Spleen (tissue), 11 donors: ENCODE data around the gene MTA1. TPM values are rescaled to one million over a fixed set of nuclear protein-coding genes. Genes with fewer than 3 reads are reported as not detected.

Experiments
- DNase-seq: peaks from one replicate; pipeline ENCODE4 v3.0.0-alpha.2; 2020
- H3K27ac ChIP-seq, 8 donors: fragments of 200-600 bp; sonication (generic) in 7 of 8; 1 replicate in 4 of 8; 2 replicates in 4 of 8; pipeline versions ENCODE4 v1.5.0 to v1.8.0; 2016 to 2021; ENCODE audit warnings: inconsistent platforms in 4 of 8, mild to moderate bottlenecking in 4 of 8, moderate library complexity in 1 of 8
- H3K27me3 ChIP-seq, 7 donors: fragments of 200-600 bp; sonication (generic) in 6 of 7; replicated peaks in 1 of 7; 1 replicate in 4 of 7; 2 replicates in 3 of 7; pipeline versions ENCODE4 v1.5.0 to v1.8.0; 2016 to 2021; ENCODE audit warnings: inconsistent platforms in 3 of 7, mild to moderate bottlenecking in 1 of 7
- H3K36me3 ChIP-seq, 6 donors: fragments of 200-600 bp; sonication (generic) in 5 of 6; 1 replicate in 4 of 6; 2 replicates in 2 of 6; pipeline versions ENCODE4 v1.5.0 to v1.8.0; 2016 to 2021; ENCODE audit warnings: inconsistent platforms in 2 of 6
- H3K4me1 ChIP-seq, 6 donors: fragments of 200-600 bp; sonication (generic) in 5 of 6; 1 replicate in 3 of 6; 2 replicates in 3 of 6; pipeline versions ENCODE4 v1.5.0 to v1.8.0; 2016 to 2021; ENCODE audit warnings: inconsistent platforms in 3 of 6
- H3K4me3 ChIP-seq, 8 donors: fragments of 200-600 bp; sonication (generic) in 7 of 8; 1 replicate in 4 of 8; 2 replicates in 4 of 8; pipeline versions ENCODE4 v1.5.0 to v1.8.0; 2016 to 2021; ENCODE audit warnings: inconsistent platforms in 4 of 8, mild to moderate bottlenecking in 4 of 8, moderate library complexity in 2 of 8
- H3K9me3 ChIP-seq, 8 donors: fragments of 200-600 bp; sonication (generic) in 7 of 8; 1 replicate in 4 of 8; 2 replicates in 4 of 8; pipeline versions ENCODE4 v1.5.0 to v1.8.0; 2016 to 2021; ENCODE audit warnings: inconsistent platforms in 4 of 8
- CTCF ChIP-seq, 11 experiments: fragments of 200-600 bp in 7 of 11; fragments of 450-650 bp in 4 of 11; sonication (generic) in 4 of 11; IDR thresholded peaks in 8 of 11; conservative IDR thresholded peaks in 3 of 11; 1 replicate in 7 of 11; 2 replicates in 4 of 11; pipeline versions ENCODE4 v1.4.0 to v1.8.0; 2016 to 2021; ENCODE audit warnings: antibody characterized with exemption in 11 of 11, inconsistent platforms in 4 of 11, mild to moderate bottlenecking in 1 of 11
- POLR2A ChIP-seq, 3 donors: fragments of 450-650 bp; IDR thresholded peaks; one replicate each; pipeline ENCODE4 v1.5.1; 2017; ENCODE audit warnings: antibody characterized with exemption in 3 of 3, mild to moderate bottlenecking in 1 of 3
- POLR2AphosphoS5 ChIP-seq, 3 donors: sonication (generic); formaldehyde crosslinking; IDR thresholded peaks; one replicate each; pipeline ENCODE4 v1.5.1; 2017; ENCODE audit warnings: antibody characterized with exemption in 3 of 3
- WGBS, 5 donors: extraction: QIAGEN DNeasy Blood & Tissue Kit in 3 of 5; methylation state at CpG; one replicate each; pipeline versions ENCODE4 v1.1.5 to v1.1.7; 2013 to 2018; 5-methylcytosine and 5-hydroxymethylcytosine counted together
- intact Hi-C: fragments of 100-400 bp; cut with DNase I; formaldehyde crosslinking; loops from one replicate; pipeline ENCODE4 v1.15.0; 2023; ENCODE audit warnings: low total_unique reads
- polyA plus RNA-seq, 3 donors: library from polyadenylated mRNA; stranded (reverse); fragments of 200-250 nt; gene quantifications; one replicate each; pipeline ENCODE4 v1.2.1, GENCODE V29; 2013
- total RNA-seq, 7 donors: library from RNA; depleted of rRNA in 3 of 7; stranded (reverse); fragments of >200 nt in 3 of 7; fragmentation: NEBNext Ultra II Directional in 4 of 7; extraction: Animal tissue kit (Norgen Biotek cat#: 25700) in 4 of 7; gene quantifications; one replicate each; pipeline versions ENCODE4 v1.1.0 to v1.2.1, GENCODE V29; 2016 to 2021
- donor health status: healthy with polysubstance abuse.
- donor health status: DM: no; HTN: no; CAD: no; lungs with moderate emphysema.
- donor health status: DM: no; HTN: no; CAD: no.
- donor health status: Bipolar disorder and iron deficiency.
- donor health status: healthy.
- donor health status: DM: no; HTN: no; CAD: no.
- donor health status: DM: yes; HTN: yes; CAD: no.

Gene MTA1
- total and polyA plus RNA-seq, 10 donors: 33.0 to 128 (median 78.2) TPM

GRCh38 chr14:105501504-105502291 is 82.1 kb downstream of the MTA1 start:
- WGBS, 5 donors: 84 to 92% (median 89%) methylated on average over 13 of the region's 13 CpGs
- no peak for DNase-seq
- Histone ChIP-seq H3K4me1 (no peaks in the 10 kb centered on the region), H3K27ac (no peak overlapping the region), H3K9me3 (no peaks in the 10 kb centered on the region), H3K36me3 (peaks cover 0 to 24% (median 0%) of the 10 kb centered on the region in 6 donors), H3K4me3 (no peak overlapping the region), H3K27me3 (peaks cover 0 to 10% (median 0%) of the 10 kb centered on the region in 7 donors)
- intact Hi-C loops: no loop called here
- TF ChIP-seq CTCF (IDR thresholded peaks at IDR 0.05 in 8 of 11, conservative IDR thresholded peaks at IDR 0.05 in 3 of 11): no peak
- TF ChIP-seq POLR2AphosphoS5 (IDR thresholded peaks at IDR 0.05): no peak
- no peak for TF ChIP-seq POLR2A (IDR thresholded peaks at IDR 0.05)

GRCh38 chr14:105502446-105503295 is 83.0 kb downstream of the MTA1 start:
- TF ChIP-seq POLR2AphosphoS5 (IDR thresholded peaks at IDR 0.05) (peak in 1 of 3 donors; percentile 35), POLR2A (IDR thresholded peaks at IDR 0.05) (no peak)
- no peak overlapping the region for H3K4me3 ChIP-seq
- H3K27ac ChIP-seq: no peak overlapping the region
- H3K9me3 ChIP-seq: no peaks in the 10 kb centered on the region
- H3K4me1 ChIP-seq: no peaks in the 10 kb centered on the region
- intact Hi-C loops: no loop called here
- 82 to 85% (median 83%) methylated on average over 14 to 18 of the region's 18 CpGs for WGBS, 5 donors
- peaks cover 0 to 16% (median 0%) of the 10 kb centered on the region in 7 donors for H3K27me3 ChIP-seq
- DNase-seq: no peak
- peaks cover 0 to 16% (median 0%) of the 10 kb centered on the region in 6 donors for H3K36me3 ChIP-seq

- Histone ChIP-seq H3K4me3 (no peak overlapping the region), H3K36me3 (peaks cover 0 to 10% (median 0%) of the 10 kb centered on the region in 6 donors), H3K4me1 (no peaks in the 10 kb centered on the region), H3K27ac (no peak overlapping the region), H3K27me3 (peaks cover 0 to 22% (median 0%) of the 10 kb centered on the region in 7 donors), H3K9me3 (no peaks in the 10 kb centered on the region)
- no peak for TF ChIP-seq POLR2A (IDR thresholded peaks at IDR 0.05)
- TF ChIP-seq POLR2AphosphoS5 (IDR thresholded peaks at IDR 0.05): no peak
- TF ChIP-seq CTCF (IDR thresholded peaks at IDR 0.05 in 8 of 11, conservative IDR thresholded peaks at IDR 0.05 in 3 of 11): no peak
- intact Hi-C loops: no loop called here
- WGBS, 5 donors: 92 to 96% (median 95%) methylated on average over 7 of the region's 7 CpGs
- DNase-seq: no peak
Measured at GRCh38 chr14:105503296-105503640, 83.6 kb downstream of the MTA1 start.

GRCh38 chr14:105503935-105504692 is 84.5 kb downstream of the MTA1 start:
- H3K4me1 ChIP-seq: no peaks in the 10 kb centered on the region
- no peak overlapping the region for H3K4me3 ChIP-seq
- no peak overlapping the region for H3K27ac ChIP-seq
- no peaks in the 10 kb centered on the region for H3K9me3 ChIP-seq
- intact Hi-C loops: no loop called here
- TF ChIP-seq POLR2A (IDR thresholded peaks at IDR 0.05) (no peak), POLR2AphosphoS5 (IDR thresholded peaks at IDR 0.05) (no peak), CTCF (IDR thresholded peaks at IDR 0.05 in 8 of 11, conservative IDR thresholded peaks at IDR 0.05 in 3 of 11) (no peak)
- DNase-seq: no peak
- peaks cover 0 to 29% (median 5%) of the 10 kb centered on the region in 7 donors for H3K27me3 ChIP-seq
- H3K36me3 ChIP-seq: peaks cover 0 to 1% (median 0%) of the 10 kb centered on the region in 6 donors
- WGBS, 5 donors: 73 to 82% (median 77%) methylated on average over 23 to 29 of the region's 29 CpGs
